RCC 7860 (cell line): Measurements from ENCODE around the gene CUBN.

Experiments used
- DNase-seq: peaks from one replicate; pipeline ENCODE4 v3.0.0-alpha.2; 2015; ENCODE audit warnings: low spot score
- FAIRE-seq: peaks from 2 replicates; lab custom pipeline; 2012; peaks lifted over from hg19 to GRCh38; lab: Jason Lieb, UNC

The CUBN gene

DNA sequence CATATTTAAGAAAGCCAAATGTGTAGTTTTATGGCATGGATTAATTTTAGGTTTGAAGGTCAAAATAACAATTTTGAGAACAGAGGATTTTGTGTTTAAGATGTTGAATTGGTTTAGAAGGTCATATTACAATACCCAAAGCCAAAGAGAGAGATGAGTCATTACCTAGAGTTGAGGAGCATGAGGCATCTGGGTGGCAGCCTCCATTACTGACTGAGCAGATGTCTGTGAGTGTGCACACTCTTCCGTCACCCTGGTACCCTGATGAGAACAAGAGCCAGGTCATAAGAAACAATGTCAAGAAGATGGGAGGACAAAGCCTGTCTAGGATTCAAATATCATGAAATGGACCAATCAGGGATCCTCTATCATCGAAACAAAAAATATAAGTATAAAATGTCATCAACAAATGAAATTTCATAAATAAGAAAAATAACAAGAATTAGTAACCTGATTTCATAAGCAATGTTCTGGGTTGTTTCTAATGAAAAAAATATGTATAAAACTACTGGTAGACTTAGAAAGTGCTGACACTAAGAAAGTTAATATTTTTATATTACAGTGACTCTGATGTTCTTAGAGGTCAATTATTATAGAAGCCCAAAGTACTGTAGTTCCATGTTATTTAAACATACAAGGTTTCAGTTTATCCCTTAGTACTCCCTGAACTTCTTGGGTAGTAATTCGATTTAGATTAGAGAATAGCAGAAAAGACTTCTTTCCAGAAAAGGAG is 20.0 kb downstream of the CUBN start:
- FAIRE-seq (peak; percentile 83), DNase-seq (peak; percentile 72)

DNA sequence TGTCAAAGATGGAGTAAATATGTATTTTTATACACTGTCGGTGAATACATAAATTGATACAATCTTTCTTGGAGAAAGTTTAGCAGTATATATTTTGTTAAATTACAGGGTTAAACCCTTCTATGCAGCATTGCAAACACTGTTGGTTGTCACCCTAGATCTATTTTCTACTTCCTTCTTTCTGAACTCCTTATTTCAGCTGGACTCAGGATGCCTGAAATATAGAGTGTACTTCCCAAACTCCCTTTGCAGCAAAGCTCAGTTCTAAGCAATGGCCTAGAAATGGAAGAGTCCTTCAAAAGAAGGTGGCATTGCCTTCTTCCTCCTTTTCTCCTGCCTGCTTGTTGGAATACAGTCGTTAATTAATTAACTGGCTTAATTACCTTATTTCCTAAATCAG is 20.6 kb downstream of the CUBN start:
- DNase-seq, result no peak
- FAIRE-seq, result no peak

DNA sequence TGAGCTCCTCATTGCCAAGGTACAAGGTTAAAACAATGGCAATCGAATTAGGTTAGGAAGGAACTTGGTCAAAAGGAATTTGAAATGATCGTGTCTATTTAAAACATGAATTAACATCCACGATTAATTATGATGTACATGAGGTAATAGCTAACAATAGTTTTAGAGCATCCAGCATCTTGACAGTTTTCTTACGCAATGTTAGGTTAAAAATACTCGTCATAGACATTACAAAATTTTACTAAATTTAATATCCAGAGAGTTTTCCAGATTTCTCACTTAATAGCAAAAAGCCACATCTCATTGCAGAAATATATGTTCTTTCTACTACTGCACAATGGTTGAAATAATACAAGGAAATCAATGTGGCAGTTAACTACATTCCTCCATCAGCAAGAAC is 22.6 kb downstream of the CUBN start:
- DNase-seq (no peak), FAIRE-seq (no peak)

DNA sequence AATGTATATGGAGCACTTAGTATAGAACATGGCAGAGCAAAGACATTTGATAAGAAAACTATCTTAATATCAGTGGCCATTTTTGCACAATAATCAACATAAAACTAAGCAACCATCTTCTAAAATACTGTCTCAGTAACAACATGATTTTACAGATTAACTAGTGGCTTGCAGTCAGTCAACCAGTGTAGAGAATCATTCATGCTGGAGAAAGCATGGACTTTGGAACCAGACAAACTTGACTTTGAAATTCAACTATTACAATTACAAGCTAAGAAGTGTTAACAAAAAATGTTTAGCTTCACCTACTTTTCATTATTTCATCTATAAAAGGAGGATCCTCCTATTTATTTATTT is 27.7 kb downstream of the CUBN start:
- peak; percentile 94 for FAIRE-seq

DNA sequence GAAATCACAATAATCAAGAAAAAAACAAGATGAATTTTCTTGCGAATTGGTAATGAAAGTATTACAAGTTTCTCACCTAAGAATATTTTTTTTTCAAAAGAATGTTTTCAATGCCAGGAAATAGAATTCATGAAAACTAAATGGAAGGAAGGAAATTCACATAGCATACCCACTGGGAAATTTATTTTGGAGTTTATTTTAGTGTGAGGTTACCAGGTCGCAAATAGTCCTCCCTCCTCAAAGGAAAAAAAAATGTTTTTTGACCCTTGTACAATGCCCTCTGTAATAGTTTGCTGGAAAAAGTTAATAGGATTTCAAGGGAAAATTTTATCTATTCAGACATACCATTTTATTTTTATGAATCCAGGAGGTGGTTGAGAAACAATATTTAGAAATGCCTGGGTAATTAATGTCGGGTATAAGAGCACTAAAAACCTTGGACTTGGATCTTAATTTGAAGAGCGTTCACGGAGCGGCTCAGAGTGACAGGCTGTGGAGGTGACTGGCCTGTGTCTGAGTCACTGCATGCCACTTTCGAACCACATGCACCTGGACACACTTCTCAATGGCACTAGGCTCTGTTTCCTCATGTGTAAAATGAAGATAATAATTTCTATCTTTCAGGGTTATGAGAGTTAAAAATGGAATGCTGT is 28.2 kb downstream of the CUBN start:
- DNase-seq, result peak; percentile 57
- FAIRE-seq, result no peak

More for the DNA sequence above, 27.7 kb downstream of the CUBN start:
- peak; percentile 57 for DNase-seq

DNA sequence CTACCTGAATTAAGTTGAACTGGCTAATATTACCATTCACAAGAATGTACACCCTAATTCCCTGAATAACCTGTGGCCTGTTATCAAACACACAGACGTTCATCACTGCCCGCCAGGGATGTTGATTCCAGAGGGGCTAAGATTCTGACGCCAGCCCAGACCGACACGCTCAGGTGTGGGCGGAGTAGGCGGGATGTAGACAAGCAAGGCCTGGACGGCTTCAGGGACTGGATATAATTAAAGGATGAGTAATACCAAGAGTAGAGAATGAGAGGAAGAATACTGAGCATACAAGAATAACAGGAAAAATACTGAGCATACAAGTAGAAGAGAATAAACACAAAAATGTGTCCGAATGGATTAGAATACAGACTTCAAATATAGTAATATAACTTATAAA is 29.0 kb downstream of the CUBN start:
- FAIRE-seq (no peak), DNase-seq (peak; percentile 32)

DNA sequence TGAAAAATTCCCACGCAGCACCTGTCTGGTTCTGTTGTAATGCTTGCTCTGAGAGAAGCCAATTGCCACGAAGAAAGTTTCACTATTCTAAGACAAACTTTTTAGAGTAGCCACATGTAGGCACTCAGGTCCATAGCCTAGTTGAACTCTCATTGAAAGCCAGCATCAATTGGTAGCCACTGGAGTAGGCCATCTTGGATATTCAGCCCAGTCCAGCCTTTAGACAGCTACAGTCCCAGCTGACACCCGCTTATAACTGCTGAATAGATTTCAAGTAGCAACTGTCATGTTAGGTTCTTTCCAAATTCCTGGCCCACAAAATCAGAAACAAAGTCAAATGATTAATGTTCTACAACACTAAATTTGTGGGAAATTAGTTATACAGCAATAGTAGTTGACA is 31.6 kb downstream of the CUBN start:
- DNase-seq (no peak), FAIRE-seq (no peak)

DNA sequence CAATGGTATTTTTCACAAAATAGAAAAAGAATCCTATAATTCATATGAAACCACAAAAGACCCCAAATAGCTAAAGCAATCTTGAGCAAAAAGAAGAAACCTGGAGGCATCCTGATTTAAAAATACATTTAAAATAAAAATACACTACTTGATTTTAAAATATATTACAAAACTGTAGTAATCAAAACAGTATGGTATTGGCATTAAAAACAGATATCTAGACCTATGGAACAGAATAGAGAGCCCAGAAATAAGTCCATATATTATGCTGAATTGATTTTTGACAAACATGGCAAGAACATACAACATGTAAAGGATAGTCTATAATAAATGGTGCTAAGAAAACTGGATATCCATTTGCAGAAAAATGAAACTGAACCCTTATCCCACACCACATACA is 34.8 kb downstream of the CUBN start:
- FAIRE-seq, result no peak

DNA sequence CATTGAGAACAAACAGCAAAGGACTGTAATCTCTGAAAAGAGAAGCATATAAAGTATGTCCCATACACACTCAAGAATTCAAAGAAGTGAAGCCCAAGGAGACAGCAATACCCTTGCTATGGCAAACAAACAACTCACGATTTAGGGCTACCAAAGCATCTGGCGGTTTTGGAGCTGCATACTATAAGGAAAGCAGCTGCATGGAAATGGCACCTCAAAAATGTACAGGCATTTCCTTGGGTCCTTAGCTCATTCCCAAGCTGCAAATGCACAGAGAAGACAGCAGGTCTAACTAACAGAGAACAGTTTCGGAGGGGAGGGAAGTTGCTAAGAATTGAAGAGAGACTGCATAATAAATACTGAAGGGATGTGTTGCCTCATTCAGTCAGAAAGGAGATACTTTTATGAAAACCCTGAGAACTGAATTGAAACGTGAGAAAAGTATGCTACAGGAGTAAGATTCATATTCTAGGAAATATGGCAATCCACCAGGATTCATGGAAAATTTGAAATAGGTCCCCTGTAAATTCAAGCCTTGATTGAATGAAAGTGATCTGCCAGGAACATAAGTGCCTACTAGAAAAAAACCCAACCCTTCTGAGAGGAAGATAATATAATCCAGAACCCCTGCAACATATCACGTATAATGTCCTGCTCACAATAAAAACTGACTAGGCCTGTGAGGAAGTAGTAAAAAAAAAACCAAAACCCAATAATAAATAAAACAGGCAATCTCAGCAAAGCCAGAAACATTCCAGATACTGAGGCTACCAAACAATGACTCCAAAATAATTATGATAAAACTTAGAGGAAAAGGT is 36.4 kb downstream of the CUBN start:
- FAIRE-seq, result no peak
- no peak for DNase-seq

More for the DNA sequence above, 34.8 kb downstream of the CUBN start:
- no peak for DNase-seq

DNA sequence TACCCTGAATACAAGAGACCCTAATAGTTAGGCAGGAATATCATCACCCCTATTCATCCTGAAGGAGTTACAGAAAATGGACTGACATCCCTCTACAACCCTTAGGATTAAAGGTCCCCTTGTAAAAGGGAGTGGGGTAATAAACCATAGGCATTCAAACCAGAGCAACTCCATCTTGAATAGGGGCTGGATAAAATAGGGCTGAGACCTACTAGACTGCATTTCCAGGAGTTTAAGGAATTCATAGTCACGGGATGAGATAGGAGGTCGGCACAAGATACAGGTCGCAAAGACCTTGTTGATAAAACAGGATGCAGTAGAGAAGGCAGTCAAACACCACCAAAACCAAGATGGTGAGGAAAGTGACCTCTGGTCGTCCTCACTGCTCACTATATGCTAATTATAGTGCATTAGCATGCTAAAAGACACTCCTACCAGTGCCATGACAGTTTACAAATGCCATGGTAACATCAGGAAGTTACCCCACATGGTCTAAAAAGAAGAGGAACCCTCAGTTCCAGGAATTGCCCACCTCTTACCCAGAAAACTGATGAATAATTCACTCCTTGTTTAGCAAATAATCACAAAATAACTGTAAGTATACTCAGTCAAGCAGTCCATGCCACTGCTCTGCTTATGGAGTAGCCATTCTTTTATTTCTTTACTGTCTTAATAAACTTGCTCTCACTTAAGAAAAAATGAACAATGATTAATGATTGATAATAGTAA is 37.2 kb downstream of the CUBN start:
- DNase-seq (no peak), FAIRE-seq (no peak)

DNA sequence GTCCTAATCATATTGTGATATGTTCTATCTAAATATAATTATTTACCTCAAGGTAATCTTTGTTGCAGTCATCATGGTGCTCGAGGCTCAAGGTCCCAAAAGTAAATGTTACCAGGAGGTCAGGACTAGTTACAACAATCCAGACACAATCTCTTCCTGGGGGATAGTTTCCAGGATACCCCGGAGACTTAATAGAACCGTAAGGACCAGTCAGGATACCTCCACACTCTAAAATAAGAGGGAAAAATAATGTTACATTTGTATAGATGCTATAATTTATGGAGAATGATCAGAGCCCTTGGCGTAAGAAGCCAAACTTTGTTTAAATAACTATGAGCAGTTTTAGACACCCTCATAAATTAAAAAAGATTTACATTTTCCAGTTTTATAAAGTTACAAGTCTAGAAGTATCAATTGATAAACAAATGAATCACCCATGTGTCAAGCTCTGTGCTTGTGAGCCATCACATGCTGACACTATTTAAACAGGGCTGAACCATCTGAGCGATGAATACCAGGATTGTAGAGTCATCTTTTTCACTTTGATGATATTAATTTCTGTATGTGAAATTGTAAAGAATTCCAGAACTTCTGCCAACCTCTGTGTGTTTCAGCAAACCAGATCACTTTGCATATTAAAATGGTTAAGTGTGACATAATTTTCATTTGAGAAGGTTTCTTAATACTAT is 41.3 kb downstream of the CUBN start:
- DNase-seq, result peak; percentile 56
- FAIRE-seq, result peak; percentile 82

DNA sequence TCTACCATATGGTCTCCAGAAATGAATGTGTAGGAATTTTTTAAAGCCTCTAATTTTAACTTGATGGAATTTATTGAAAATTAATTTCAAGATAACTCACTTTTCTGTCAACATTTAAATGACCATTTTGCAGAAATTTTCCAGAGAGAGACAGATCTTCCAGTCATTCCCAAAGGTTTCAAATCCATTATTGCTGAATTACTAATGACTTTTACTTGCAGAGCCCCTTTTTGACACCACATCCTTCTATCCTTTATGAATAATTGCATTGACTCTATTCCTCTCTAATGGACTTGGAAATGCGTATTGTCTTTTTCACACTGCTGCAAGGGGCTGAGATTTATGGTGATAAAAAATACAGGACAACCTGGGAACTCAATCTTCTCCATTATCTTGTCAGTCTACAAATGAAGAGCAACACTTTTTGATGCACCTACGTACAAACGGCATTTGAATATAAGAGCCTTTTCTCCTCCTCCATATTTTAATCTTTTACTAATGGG is 42.7 kb downstream of the CUBN start:
- FAIRE-seq, result no peak
- DNase-seq, result no peak

DNA sequence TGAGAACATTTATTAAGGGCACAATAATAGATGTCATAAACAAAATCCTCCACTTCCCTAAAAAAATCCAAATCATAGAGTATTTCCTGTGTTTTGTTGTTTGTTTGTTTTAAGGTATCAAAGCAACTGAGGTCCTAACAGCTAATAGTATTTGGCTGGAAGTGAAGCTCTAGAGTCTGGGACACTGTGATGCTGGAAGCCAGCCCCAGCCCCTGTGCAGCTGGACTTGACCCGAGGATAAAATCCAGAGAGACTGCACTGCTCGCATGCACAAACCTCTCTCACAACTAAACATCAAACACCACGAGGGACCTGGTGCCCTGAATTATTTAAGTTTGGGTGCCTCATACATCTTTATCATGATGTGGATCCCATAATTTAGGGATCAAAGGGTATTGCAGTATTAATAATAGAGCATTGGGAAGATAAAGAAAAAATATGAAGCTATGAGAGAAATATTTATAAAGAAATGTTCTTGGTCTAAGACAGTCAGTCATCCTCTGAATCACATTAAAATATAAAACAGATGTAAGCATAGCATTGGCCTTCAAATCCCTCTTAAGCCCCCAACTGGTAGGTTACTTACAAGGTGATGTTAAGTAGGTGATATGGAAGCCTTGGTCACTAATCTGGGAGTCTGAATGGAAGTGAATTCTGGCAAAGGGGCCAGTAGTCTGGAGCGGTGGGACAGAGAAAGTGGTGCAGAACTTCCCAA is 44.4 kb downstream of the CUBN start:
- DNase-seq (no peak), FAIRE-seq (no peak)

DNA sequence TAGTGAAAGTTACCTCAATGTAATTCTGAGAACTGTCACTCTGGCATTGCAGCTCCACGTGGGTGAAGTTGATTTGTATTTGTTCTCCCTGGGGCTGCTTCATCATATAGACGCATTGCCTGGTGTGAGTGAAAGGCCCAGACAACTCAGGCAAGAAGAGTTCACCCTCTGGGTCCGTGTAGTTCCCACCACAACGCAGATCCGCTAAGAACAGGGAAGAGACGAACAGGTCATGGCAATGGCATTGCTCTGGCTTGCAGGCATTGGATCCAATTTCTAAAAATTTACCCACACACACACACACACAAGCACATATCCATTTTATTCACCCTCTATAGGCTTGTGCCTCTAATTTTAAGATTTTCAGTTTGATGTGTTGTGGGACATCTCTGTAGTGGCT is 45.4 kb downstream of the CUBN start:
- no peak for FAIRE-seq
- DNase-seq, result no peak

DNA sequence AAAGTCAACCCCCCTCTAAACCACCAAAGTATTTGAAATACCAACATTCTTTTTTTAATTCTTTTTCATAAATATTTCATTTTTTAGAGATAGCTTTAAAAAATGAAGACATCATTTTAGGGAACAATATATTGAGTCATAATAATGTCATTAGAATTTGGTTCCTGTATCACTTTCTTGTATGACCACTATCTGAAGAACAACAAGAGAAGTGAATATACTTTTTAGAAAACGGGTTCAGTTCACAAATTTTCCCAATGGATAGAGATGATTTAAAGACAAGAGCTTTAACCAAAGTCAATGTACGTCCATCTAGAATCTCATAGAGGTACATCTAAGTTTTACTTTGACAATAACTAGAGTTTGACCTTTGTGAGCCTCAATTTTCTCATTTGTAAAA is 48.2 kb downstream of the CUBN start:
- FAIRE-seq (peak; percentile 7), DNase-seq (no peak)

DNA sequence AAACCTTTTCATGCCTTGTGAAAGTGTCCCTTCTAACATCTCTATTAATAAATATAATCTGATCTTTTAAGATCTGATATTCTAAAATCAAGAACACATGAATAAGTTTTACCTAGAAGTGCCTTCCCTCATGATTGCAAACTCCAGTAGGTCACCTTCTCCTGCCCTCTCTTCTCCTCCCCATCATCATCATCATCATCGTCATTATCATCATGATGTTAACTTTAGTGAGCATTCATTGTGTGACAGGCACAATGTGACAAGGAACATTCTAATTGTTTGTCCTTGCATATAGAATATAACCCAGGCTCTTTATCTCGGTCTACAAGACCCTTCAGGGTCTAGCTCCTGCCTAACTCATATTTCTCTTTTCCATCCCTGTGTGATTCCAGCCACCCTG is 51.7 kb downstream of the CUBN start:
- DNase-seq (no peak), FAIRE-seq (no peak)

DNA sequence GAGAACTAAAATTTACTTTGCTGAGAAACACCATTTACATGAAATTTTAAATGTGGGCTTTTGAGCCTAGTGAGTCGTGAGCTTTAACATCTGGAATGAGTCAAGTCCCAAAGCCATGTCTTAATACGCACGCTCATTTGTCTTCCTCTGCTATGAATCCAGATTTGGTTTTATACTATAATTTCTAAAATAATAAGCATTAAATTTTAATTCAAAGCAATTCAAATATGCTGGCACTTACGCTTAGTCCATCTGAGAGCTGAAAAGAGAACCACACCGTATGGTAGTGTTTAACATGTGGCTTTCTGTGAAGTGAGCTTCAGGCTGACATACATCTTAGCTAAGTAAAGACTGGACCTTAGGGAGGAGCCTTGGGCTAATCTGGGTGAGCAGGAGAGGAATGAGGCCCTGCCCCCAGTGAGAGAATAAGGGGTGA is 52.2 kb downstream of the CUBN start:
- FAIRE-seq (no peak), DNase-seq (no peak)

DNA sequence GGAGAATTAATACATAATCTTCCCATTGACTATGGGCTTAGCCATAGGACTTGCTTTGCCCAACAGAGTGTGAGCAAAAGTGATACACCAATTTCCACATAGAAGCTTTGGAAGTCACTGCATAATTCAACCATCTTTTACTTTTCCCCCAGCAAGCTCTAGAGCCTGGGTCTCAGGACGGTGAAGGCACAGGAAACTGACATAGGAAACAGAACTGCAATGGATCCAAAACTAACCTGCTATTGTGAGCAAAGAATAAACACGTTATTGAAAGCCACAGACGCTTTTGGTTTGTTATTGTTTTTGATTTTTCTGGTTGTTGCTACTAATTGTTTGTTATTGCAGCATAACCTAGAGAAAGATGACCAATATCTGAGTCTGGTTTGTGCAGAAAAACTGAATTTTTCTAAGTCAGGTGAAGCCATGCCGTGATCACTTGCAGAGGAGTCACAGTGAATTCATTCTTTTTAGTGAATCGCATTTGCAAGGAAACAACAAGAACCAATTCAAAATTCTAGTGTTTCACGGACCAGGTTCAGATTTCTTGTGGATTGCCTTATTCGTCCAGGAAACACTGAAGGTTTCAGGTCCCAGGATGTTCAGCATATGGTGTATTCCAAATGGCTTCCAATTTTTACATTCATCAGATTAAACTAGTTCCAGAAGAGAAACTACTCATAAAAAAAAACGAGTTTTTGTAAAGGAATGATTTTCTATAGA is 52.8 kb downstream of the CUBN start:
- FAIRE-seq, result no peak

More for the DNA sequence above, 52.8 kb downstream of the CUBN start:
- no peak for DNase-seq
